GM12865 (cell line): Measurements from ENCODE around the gene MYCBP2.

Source experiments
- DNase-seq: peaks from one replicate; pipeline ENCODE4 v3.0.0; 2010; ENCODE audit warnings: low read depth
- H3K4me3 ChIP-seq: 2 replicates; pipeline ENCODE4 v1.5.1; 2011; ENCODE audit warnings: mild to moderate bottlenecking, low read depth, low read length, control low read depth
- TF ChIP-seq, protein P1 (sequence below): IDR thresholded peaks from 2 replicates; pipeline ENCODE4 v1.5.1; 2011; ENCODE audit warnings: low read length, control low read depth, low read depth, inconsistent platforms; ENCODE audit not compliant: insufficient read depth; ENCODE audit errors: missing control alignments

Gene MYCBP2

GRCh38 chr13:77033717-77034302, 293.1 kb downstream of the MYCBP2 start:
- TF ChIP-seq, protein P1, sequence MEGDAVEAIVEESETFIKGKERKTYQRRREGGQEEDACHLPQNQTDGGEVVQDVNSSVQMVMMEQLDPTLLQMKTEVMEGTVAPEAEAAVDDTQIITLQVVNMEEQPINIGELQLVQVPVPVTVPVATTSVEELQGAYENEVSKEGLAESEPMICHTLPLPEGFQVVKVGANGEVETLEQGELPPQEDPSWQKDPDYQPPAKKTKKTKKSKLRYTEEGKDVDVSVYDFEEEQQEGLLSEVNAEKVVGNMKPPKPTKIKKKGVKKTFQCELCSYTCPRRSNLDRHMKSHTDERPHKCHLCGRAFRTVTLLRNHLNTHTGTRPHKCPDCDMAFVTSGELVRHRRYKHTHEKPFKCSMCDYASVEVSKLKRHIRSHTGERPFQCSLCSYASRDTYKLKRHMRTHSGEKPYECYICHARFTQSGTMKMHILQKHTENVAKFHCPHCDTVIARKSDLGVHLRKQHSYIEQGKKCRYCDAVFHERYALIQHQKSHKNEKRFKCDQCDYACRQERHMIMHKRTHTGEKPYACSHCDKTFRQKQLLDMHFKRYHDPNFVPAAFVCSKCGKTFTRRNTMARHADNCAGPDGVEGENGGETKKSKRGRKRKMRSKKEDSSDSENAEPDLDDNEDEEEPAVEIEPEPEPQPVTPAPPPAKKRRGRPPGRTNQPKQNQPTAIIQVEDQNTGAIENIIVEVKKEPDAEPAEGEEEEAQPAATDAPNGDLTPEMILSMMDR = no peak
- no peak overlapping the region for H3K4me3 ChIP-seq
- no peak for DNase-seq

- TF ChIP-seq, protein P1 = no peak
- DNase-seq = no peak
- H3K4me3 ChIP-seq = no peak overlapping the region
These were observed 295.1 kb downstream of the MYCBP2 start for GRCh38 chr13:77031656-77032243.

DNA sequence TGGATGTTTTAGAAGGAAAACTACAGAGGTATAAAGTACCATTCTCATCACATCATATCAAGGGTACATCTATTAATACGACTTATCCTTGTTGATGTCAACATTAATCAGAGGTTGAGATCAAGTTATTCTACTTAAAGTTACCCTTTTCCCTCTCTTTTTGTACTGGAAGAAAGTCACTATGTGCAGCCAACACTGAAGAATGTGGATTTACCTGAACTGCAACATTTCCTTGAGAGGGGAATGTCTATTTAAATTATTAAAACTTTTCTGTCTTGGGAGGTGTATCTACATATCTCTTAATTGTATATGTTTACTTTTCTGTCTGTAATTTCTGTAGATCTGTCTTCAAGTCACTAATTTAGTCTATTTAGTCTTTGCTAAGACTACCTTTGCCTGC, 297.5 kb downstream of the MYCBP2 start:
- H3K4me3 ChIP-seq = no peak overlapping the region
- TF ChIP-seq, protein P1 = no peak
- DNase-seq = no peak

DNA sequence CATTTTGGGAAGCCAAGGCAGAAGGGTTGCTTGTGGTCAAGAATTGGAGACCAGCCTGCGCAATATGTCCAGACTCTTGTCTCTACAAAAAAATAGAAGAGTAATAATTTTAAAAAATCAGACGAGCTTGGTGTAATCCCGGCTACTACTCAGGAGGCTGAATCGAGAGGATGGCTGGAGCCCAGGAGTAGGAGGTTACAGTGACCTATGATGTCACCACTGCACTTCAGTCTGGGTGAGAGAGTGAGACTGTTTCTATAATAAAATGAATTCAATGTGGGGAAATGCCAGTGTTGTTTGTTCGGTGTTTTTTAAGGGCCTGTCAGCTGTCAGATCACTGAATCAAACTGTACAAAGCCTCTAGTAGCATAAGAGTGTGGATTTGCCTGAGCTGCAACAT, 298.7 kb downstream of the MYCBP2 start:
- H3K4me3 ChIP-seq = no peak overlapping the region
- TF ChIP-seq, protein P1 = no peak
- no peak for DNase-seq

DNA sequence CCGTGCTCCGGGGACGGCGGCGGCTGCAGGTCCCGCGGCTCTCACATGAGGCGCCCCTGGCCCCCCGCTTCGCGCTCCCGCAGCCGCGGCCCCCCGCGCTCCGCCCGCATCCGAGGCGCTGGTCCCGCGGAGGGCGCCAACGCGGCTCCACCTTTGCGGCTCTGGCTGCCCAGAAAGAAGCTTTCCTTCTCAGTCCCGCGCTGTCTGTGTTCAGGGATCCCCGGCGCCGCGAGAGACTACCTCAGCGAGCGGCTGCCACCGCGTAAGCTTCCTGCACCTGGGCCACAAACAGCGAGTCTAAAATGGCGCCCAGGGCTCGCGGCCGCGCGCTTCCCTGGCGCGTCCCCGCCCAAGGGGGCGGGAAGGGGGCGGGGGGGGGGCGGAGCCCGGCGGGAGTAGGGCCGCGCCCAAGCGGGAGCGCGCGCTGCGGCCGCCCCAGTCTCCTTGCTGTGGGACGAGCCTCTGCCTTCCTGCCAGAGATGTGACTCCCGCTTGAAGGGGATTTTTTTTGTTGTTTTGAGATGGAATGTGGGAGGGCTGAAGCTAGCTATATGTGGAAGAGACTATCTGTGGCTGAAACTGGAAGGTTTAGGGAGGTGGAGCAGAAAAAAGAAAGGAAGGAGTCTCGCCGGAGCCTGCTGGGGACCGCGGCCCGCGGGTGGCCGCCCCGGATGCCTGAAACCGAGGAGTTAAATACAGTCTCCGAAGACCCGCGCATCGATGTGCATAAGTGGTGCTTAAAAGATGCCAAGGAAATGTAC, 299.9 kb downstream of the MYCBP2 start, which contains the start of gene FBXL3:
TSS of gene FBXL3 (minus strand) at position 299 of the 761 bp plus-strand sequence. CDS start 5,299 bp downstream, outside the sequence.
- H3K4me3 ChIP-seq = peak within 1 kb of the TSS; percentile 95
- DNase-seq = peak; percentile 91
- TF ChIP-seq, protein P1 = no peak

- H3K4me3 ChIP-seq = peak overlapping the region; percentile 95
- TF ChIP-seq, protein P1 = no peak
- peak; percentile 83 for DNase-seq
These were observed 300.5 kb downstream of the MYCBP2 start for GRCh38 chr13:77026255-77026860.
